ENCODE results near the gene ATP8B4. TPM values are rescaled to one million over a fixed set of nuclear protein-coding genes. Genes with fewer than 3 reads are reported as not detected.
A peak's percentile ranks its signal among the peaks of the same experiment; 100 is the strongest.

ATP8B4 gene
- total RNA-seq, 2 donors from 2014 or later = 16.8 to 16.9 TPM

- Histone ChIP-seq H3K27me3 (replicated peaks; ENCODE audit: insufficient read depth) (no peaks in the 10 kb centered on the region), H3K4me3 (no peak overlapping the region), H3K27ac (no peak overlapping the region), H3K9me3 (no peaks in the 10 kb centered on the region), H3K4me1 (ENCODE audit: control insufficient read depth in 1 of 2, low read depth in 2 of 2) (peaks cover 0 to 20% of the 10 kb centered on the region in 2 donors), H3K36me3 (no peaks in the 10 kb centered on the region)
- no peak for TF ChIP-seq CTCF (IDR thresholded peaks at IDR 0.05)
- no peak for ATAC-seq (ENCODE audit: insufficient number of reproducible peaks, low FRiP score, low read depth)
- DNase-seq (ENCODE audit: low spot score) = no peak
Measured at GRCh38 chr15:49888323-49888693, 230.7 kb downstream of the ATP8B4 start.

- H3K4me3 ChIP-seq = no peak overlapping the region
- H3K27ac ChIP-seq = peak overlapping the region in 1 of 2 donors; percentile 38
- no peaks in the 10 kb centered on the region for H3K36me3 ChIP-seq
- no peak for DNase-seq (ENCODE audit: low spot score)
- no peaks in the 10 kb centered on the region for H3K9me3 ChIP-seq
- TF ChIP-seq CTCF (IDR thresholded peaks at IDR 0.05) = no peak
- no peaks in the 10 kb centered on the region for H3K27me3 ChIP-seq (replicated peaks; ENCODE audit: insufficient read depth)
- H3K4me1 ChIP-seq (ENCODE audit: control insufficient read depth in 1 of 2, low read depth in 2 of 2) = peaks cover 0 to 20% of the 10 kb centered on the region in 2 donors
- no peak for ATAC-seq (ENCODE audit: insufficient number of reproducible peaks, low FRiP score, low read depth)
Measured at GRCh38 chr15:49887659-49888322, 231.2 kb downstream of the ATP8B4 start.

- DNase-seq (ENCODE audit: low spot score) (no peak), ATAC-seq (ENCODE audit: insufficient number of reproducible peaks, low FRiP score, low read depth) (no peak)
- Histone ChIP-seq H3K27ac (no peak overlapping the region), H3K36me3 (no peaks in the 10 kb centered on the region), H3K4me3 (no peak overlapping the region), H3K9me3 (no peaks in the 10 kb centered on the region), H3K27me3 (replicated peaks; ENCODE audit: insufficient read depth) (no peaks in the 10 kb centered on the region), H3K4me1 (ENCODE audit: control insufficient read depth in 1 of 2, low read depth in 2 of 2) (peaks cover 9 to 18% of the 10 kb centered on the region in 2 donors)
- TF ChIP-seq CTCF (IDR thresholded peaks at IDR 0.05) = no peak
Measured at GRCh38 chr15:49883121-49883520, 235.9 kb downstream of the ATP8B4 start.

GRCh38 chr15:49881866-49882265 is 237.2 kb downstream of the ATP8B4 start:
- H3K9me3 ChIP-seq = no peaks in the 10 kb centered on the region
- no peak for ATAC-seq (ENCODE audit: insufficient number of reproducible peaks, low FRiP score, low read depth)
- H3K36me3 ChIP-seq = no peaks in the 10 kb centered on the region
- H3K4me1 ChIP-seq (ENCODE audit: control insufficient read depth in 1 of 2, low read depth in 2 of 2) = peaks cover 21% of the 10 kb centered on the region in 2 donors
- no peaks in the 10 kb centered on the region for H3K27me3 ChIP-seq (replicated peaks; ENCODE audit: insufficient read depth)
- DNase-seq (ENCODE audit: low spot score) = no peak
- TF ChIP-seq CTCF (IDR thresholded peaks at IDR 0.05) = no peak
- no peak overlapping the region for H3K4me3 ChIP-seq
- H3K27ac ChIP-seq = no peak overlapping the region

GRCh38 chr15:49881433-49881832 is 237.6 kb downstream of the ATP8B4 start:
- Histone ChIP-seq H3K9me3 (no peaks in the 10 kb centered on the region), H3K36me3 (no peaks in the 10 kb centered on the region), H3K27me3 (replicated peaks; ENCODE audit: insufficient read depth) (no peaks in the 10 kb centered on the region), H3K4me1 (ENCODE audit: control insufficient read depth in 1 of 2, low read depth in 2 of 2) (peaks cover 25% of the 10 kb centered on the region in 2 donors), H3K4me3 (no peak overlapping the region), H3K27ac (no peak overlapping the region)
- TF ChIP-seq CTCF (IDR thresholded peaks at IDR 0.05) = no peak
- ATAC-seq (ENCODE audit: insufficient number of reproducible peaks, low FRiP score, low read depth) = no peak
- no peak for DNase-seq (ENCODE audit: low spot score)
